GM12878 (cell line): ENCODE measurements around the gene PDE7B. TPM values are rescaled to one million over a fixed set of nuclear protein-coding genes. Genes with fewer than 3 reads are reported as not detected.

Experiments used
- ATAC-seq: fragments of 200-7000 bp; cut with Tn5 transposase; 3 replicates; pipeline ENCODE4 v1.9.1; 2020; ENCODE audit warnings: mild to moderate bottlenecking, moderate library complexity
- BruUV-seq: library from RNA; stranded (reverse); fragments of 400-500 nt; replicated peaks from 2 replicates; lab custom pipeline; 2021; lab: Mats Ljungman, UMichigan
- CTCF ChIA-PET: fragments of 300-600 bp; sonication (Branson Sonifier 250); formaldehyde crosslinking; extraction: SDS; loops from one replicate; lab custom pipeline; 2021; ENCODE audit warnings: inconsistent platforms; lab: Yijun Ruan, JAX
- POLR2A ChIA-PET: fragments of 350-600 bp; formaldehyde crosslinking; extraction: SDS; loops from one replicate; lab custom pipeline; 2021; ENCODE audit warnings: inconsistent platforms; lab: Charles Lee
- RAD21 ChIA-PET: fragments of 300-600 bp; sonication (Branson Sonifier 250); formaldehyde crosslinking; loops from one replicate; lab custom pipeline; 2023; ENCODE audit warnings: antibody characterized with exemption; ENCODE audit not compliant: unreplicated experiment; lab: Charles Lee
- SMC1A ChIA-PET: fragments of 300-600 bp; sonication (Branson Sonifier 250); formaldehyde crosslinking; loops from one replicate; lab custom pipeline; 2023; ENCODE audit not compliant: unreplicated experiment, uncharacterized antibody; lab: Charles Lee
- DNase-seq: peaks from one replicate; pipeline ENCODE4 v3.0.0-alpha.2; 2011; ENCODE audit warnings: low read depth, low spot score
- FAIRE-seq: peaks from 3 replicates; lab custom pipeline; 2011; peaks lifted over from hg19 to GRCh38; lab: Jason Lieb, UNC
- H2AFZ ChIP-seq: 2 replicates; pipeline ENCODE4 v1.6.0; 2011; ENCODE audit warnings: low read depth, low read length, control low read depth; ENCODE audit not compliant: control insufficient read depth
- H3K27ac ChIP-seq: 2 replicates; pipeline ENCODE4 v1.5.1; 2011; ENCODE audit warnings: control low read depth; ENCODE audit not compliant: control insufficient read depth, insufficient read depth
- H3K27me3 ChIP-seq, 2 experiments: replicated peaks in 1 of 2; 2 replicates each; pipeline versions ENCODE4 v1.6.0 to v1.6.1; 2011; ENCODE audit warnings: low read length in 1 of 2; ENCODE audit not compliant: control insufficient read depth in 2 of 2, insufficient read depth in 2 of 2
- H3K36me3 ChIP-seq, 2 experiments: 2 replicates each; pipeline ENCODE4 v1.5.1; 2011; ENCODE audit warnings: low read length in 1 of 2; ENCODE audit not compliant: control insufficient read depth in 2 of 2, insufficient read depth in 2 of 2
- H3K4me1 ChIP-seq: 2 replicates; pipeline ENCODE4 v1.6.1; 2011; ENCODE audit warnings: mild to moderate bottlenecking, low read length, moderate library complexity, mixed read lengths; ENCODE audit not compliant: control insufficient read depth, insufficient read depth
- H3K4me2 ChIP-seq: 2 replicates; pipeline ENCODE4 v1.6.0; 2011; ENCODE audit warnings: control low read depth; ENCODE audit not compliant: control insufficient read depth, insufficient read depth
- H3K4me3 ChIP-seq: fragments of 200-600 bp; sonication (generic); 2 replicates; pipeline ENCODE4 v1.5.1; 2016
- H3K79me2 ChIP-seq: 2 replicates; pipeline ENCODE4 v1.6.0; 2011; ENCODE audit warnings: low read length; ENCODE audit not compliant: control insufficient read depth, insufficient read depth
- H3K9ac ChIP-seq: 2 replicates; pipeline ENCODE4 v1.8.0; 2011; ENCODE audit warnings: low read length, control low read depth, mixed read lengths; ENCODE audit not compliant: control insufficient read depth, insufficient read depth
- H3K9me3 ChIP-seq: replicated peaks from 3 replicates; pipeline ENCODE4 v1.5.1; 2011; ENCODE audit warnings: mild to moderate bottlenecking, low read length; ENCODE audit not compliant: control insufficient read depth, insufficient read depth
- H4K20me1 ChIP-seq: 2 replicates; pipeline ENCODE4 v1.6.0; 2011; ENCODE audit not compliant: control insufficient read depth, insufficient read depth
- BMI1 ChIP-seq: fragments of 450-650 bp; IDR thresholded peaks from 2 replicates; pipeline ENCODE4 v1.6.1; 2016; ENCODE audit warnings: mild to moderate bottlenecking, moderate library complexity, borderline replicate concordance
- LARP7 ChIP-seq: fragments of 450-650 bp; IDR thresholded peaks from 2 replicates; pipeline ENCODE4 v1.6.1; 2017; ENCODE audit warnings: mild to moderate bottlenecking
- MEF2B ChIP-seq: fragments of 450-650 bp; IDR thresholded peaks from 2 replicates; pipeline ENCODE4 v1.6.1; 2018; ENCODE audit warnings: mild to moderate bottlenecking, moderate library complexity; ENCODE audit not compliant: partially characterized antibody, poor library complexity, severe bottlenecking
- RELA ChIP-seq: fragments of 450-650 bp; IDR thresholded peaks from 2 replicates; pipeline ENCODE4 v1.8.0; 2014; ENCODE audit warnings: borderline replicate concordance; ENCODE audit not compliant: partially characterized antibody
- STAT3 ChIP-seq: IDR thresholded peaks from 2 replicates; pipeline ENCODE4 v1.6.1; 2011; ENCODE audit warnings: low read depth, low read length, improper control_type of control experiment
- SUZ12 ChIP-seq: fragments of 200-600 bp; sonication (generic); IDR thresholded peaks from one replicate; pipeline ENCODE4 v1.6.1; 2018; ENCODE audit warnings: antibody characterized with exemption, mild to moderate bottlenecking; ENCODE audit not compliant: unreplicated experiment
- ZBTB33 ChIP-seq: fragments of 450-650 bp; IDR thresholded peaks from 2 replicates; pipeline ENCODE4 v1.6.1; 2017; ENCODE audit warnings: mild to moderate bottlenecking
- ZBTB40 ChIP-seq: fragments of 450-650 bp; IDR thresholded peaks from 2 replicates; pipeline ENCODE4 v1.6.1; 2016; ENCODE audit warnings: mild to moderate bottlenecking, moderate library complexity, borderline replicate concordance
- ZNF207 ChIP-seq: fragments of 450-650 bp; IDR thresholded peaks from 2 replicates; pipeline ENCODE4 v1.6.1; 2014; ENCODE audit warnings: antibody characterized with exemption, mild to moderate bottlenecking, borderline replicate concordance
- WGBS: methylation state at CpG from one replicate; pipeline ENCODE4 v1.1.6; 2016; ENCODE audit warnings: low lambda C conversion rate; ENCODE audit not compliant: insufficient replicate concordance, insufficient coverage; ENCODE audit errors: missing lambda C conversion rate; 5-methylcytosine and 5-hydroxymethylcytosine counted together
- in situ Hi-C: fragments of 300-500 bp; cut with MboI; formaldehyde crosslinking; loops from 9 replicates; pipeline ENCODE4 v1.14.3; 2018; ENCODE audit warnings: mixed read lengths
- intact Hi-C: fragments of 100-400 bp; cut with micrococcal nuclease; formaldehyde crosslinking; loops from one replicate; pipeline ENCODE4 v1.14.2; 2022; ENCODE audit not compliant: unreplicated experiment
- polyA plus RNA-seq, 11 experiments: library from polyadenylated mRNA; depleted of rRNA in 4 of 11; unstranded in 6 of 11; stranded (reverse) in 5 of 11; fragments of >200 nt; fragmentation: Nextera tagmentation in 4 of 11; fragmentation: Illumina TruSeq in 1 of 11; extraction: Ambion mirVana in 4 of 11; extraction: Trizol in 1 of 11; gene quantifications; 1 replicate in 1 of 11; 2 replicates in 10 of 11; pipeline versions ENCODE4 v1.2.1 to v1.2.3, GENCODE V29; 2011 to 2016; ENCODE audit warnings: inconsistent platforms in 2 of 11, missing spikeins in 2 of 11, low read depth in 1 of 11
- total RNA-seq, 4 experiments: library from RNA; depleted of rRNA in 3 of 4; stranded (reverse); fragments of >200 nt in 3 of 4; fragmentation: Illumina TruSeq in 1 of 4; extraction: Trizol in 1 of 4; gene quantifications; 2 replicates each; pipeline versions ENCODE4 v1.2.1 to v1.2.3, GENCODE V29; 2013 to 2021
- TF ChIP-seq, protein P1 (sequence below): IDR thresholded peaks from 2 replicates; pipeline ENCODE4 v1.6.1; 2012; ENCODE audit warnings: low read depth, low read length, improper control_type of control experiment
- TF ChIP-seq, protein P2 (sequence below): IDR thresholded peaks from 2 replicates; pipeline ENCODE4 v1.6.1; 2012; ENCODE audit warnings: low read length, inconsistent platforms

PDE7B gene
- total and polyA plus RNA-seq, 10 of the 15 experiments (the other 5 are each of a cell fraction or from before 2014, with no cell fraction given): not detected

DNA sequence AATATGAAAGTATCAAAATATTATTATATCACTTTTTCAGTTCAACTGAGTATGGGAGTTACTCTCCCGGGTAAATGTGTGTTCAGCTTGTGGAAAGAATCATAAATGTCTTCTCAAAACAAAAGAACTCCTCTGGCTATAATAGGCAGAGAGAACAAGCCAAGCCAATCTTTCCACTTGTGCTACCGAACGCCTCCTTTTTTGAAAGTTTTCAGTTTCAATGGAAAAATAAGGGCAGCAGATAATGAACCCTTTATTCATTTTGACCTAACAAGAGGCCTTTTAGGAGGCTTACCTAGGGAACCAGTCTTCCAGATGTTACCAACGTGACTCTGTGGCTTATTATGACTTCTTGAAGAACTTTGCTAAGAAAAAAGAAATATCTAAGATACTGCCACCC is 67.5 kb downstream of the PDE7B start:
- Histone ChIP-seq H3K36me3 (no peaks in the 10 kb centered on the region), H2AFZ (no peak overlapping the region), H3K79me2 (no peaks in the 10 kb centered on the region), H3K4me3 (no peak overlapping the region), H3K4me2 (no peak overlapping the region), H3K9ac (no peak overlapping the region), H4K20me1 (no peaks in the 10 kb centered on the region; the same call in 1 of the 2 replicates), H3K4me1 (no peaks in the 10 kb centered on the region), H3K27ac (no peak overlapping the region), H3K27me3 (no peaks in the 10 kb centered on the region; a peak in 1 of 4 replicates), H3K9me3 (no peaks in the 10 kb centered on the region)
- ChIA-PET RAD21 (interaction anchor here (1.4 kb wide), 1 partner anchor 383 kb away, joined by 3 read pairs; no protein-coding TSS in a partner anchor), CTCF (interaction anchor here (1.0 to 1.4 kb wide), 3 partner anchors 10 to 383 kb away, joined by 3 to 7 read pairs (median 3); no protein-coding TSS in a partner anchor), SMC1A (interaction anchor here (1.5 kb wide), 1 partner anchor 9 kb away, joined by 10 read pairs; no protein-coding TSS in a partner anchor), POLR2A (no interaction called here)
- in situ Hi-C loops (no loop called here), intact Hi-C loops (no loop called here)
- no TSS peak for BruUV-seq
- ATAC-seq (no peak), FAIRE-seq (no peak), DNase-seq (no peak)
- 54% methylated on average over 4 of the region's 4 CpGs for WGBS
- TF ChIP-seq STAT3: no peak
- no peak for TF ChIP-seq MEF2B
- TF ChIP-seq, protein P1, sequence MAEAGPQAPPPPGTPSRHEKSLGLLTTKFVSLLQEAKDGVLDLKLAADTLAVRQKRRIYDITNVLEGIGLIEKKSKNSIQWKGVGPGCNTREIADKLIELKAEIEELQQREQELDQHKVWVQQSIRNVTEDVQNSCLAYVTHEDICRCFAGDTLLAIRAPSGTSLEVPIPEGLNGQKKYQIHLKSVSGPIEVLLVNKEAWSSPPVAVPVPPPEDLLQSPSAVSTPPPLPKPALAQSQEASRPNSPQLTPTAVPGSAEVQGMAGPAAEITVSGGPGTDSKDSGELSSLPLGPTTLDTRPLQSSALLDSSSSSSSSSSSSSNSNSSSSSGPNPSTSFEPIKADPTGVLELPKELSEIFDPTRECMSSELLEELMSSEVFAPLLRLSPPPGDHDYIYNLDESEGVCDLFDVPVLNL: no peak
- TF ChIP-seq BMI1: no peak
- TF ChIP-seq, protein P2, sequence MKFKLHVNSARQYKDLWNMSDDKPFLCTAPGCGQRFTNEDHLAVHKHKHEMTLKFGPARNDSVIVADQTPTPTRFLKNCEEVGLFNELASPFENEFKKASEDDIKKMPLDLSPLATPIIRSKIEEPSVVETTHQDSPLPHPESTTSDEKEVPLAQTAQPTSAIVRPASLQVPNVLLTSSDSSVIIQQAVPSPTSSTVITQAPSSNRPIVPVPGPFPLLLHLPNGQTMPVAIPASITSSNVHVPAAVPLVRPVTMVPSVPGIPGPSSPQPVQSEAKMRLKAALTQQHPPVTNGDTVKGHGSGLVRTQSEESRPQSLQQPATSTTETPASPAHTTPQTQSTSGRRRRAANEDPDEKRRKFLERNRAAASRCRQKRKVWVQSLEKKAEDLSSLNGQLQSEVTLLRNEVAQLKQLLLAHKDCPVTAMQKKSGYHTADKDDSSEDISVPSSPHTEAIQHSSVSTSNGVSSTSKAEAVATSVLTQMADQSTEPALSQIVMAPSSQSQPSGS: no peak
- no peak for TF ChIP-seq ZNF207
- no peak for TF ChIP-seq ZBTB33
- TF ChIP-seq SUZ12: no peak
- TF ChIP-seq LARP7: no peak
- no peak for TF ChIP-seq RELA
- TF ChIP-seq ZBTB40: no peak
